LNCaP clone FGC (cell line): ENCODE data around the gene TSPAN32.

Source experiments
- DNase-seq: peaks from one replicate; pipeline ENCODE4 v3.0.0-alpha.2; 2011; ENCODE audit warnings: low read depth
- H3K4me3 ChIP-seq: 2 replicates; pipeline ENCODE4 v1.5.1; 2011; ENCODE audit warnings: mild to moderate bottlenecking, low read depth, low read length, control low read depth
- CTCF ChIP-seq: IDR thresholded peaks from 2 replicates; pipeline ENCODE4 v1.5.1; 2012; ENCODE audit warnings: mild to moderate bottlenecking; ENCODE audit not compliant: control insufficient read depth, insufficient read depth; ENCODE audit errors: extremely low read depth

Gene TSPAN32

GRCh38 chr11:2271327-2272227, 30.2 kb upstream of the TSPAN32 start:
- DNase-seq, result no peak
- TF ChIP-seq CTCF, result no peak
- no peak overlapping the region for H3K4me3 ChIP-seq

GRCh38 chr11:2272228-2272945, 29.4 kb upstream of the TSPAN32 start:
- DNase-seq, result no peak
- no peak for TF ChIP-seq CTCF
- no peak overlapping the region for H3K4me3 ChIP-seq

GRCh38 chr11:2272946-2273280, 28.9 kb upstream of the TSPAN32 start:
- no peak for DNase-seq
- no peak overlapping the region for H3K4me3 ChIP-seq

GRCh38 chr11:2273311-2273710, 28.5 kb upstream of the TSPAN32 start:
- TF ChIP-seq CTCF, result no peak
- DNase-seq, result no peak
- H3K4me3 ChIP-seq, result no peak overlapping the region

More at GRCh38 chr11:2272946-2273280, 28.9 kb upstream of the TSPAN32 start:
- no peak for TF ChIP-seq CTCF

- no peak for DNase-seq
- no peak for TF ChIP-seq CTCF
- no peak overlapping the region for H3K4me3 ChIP-seq
These were observed 28.0 kb upstream of the TSPAN32 start for GRCh38 chr11:2273771-2274170.

GRCh38 chr11:2275334-2276279, 26.2 kb upstream of the TSPAN32 start:
- TF ChIP-seq CTCF, result no peak
- no peak for DNase-seq
- H3K4me3 ChIP-seq, result no peak overlapping the region
